ENCODE data around the gene LSR. TPM values are rescaled to one million over a fixed set of nuclear protein-coding genes. Genes with fewer than 3 reads are reported as not detected.

The LSR gene
- polyA plus RNA-seq, 1 donor (not counting 4 experiments of a cell fraction or from before 2014, with no cell fraction given): 51.3 TPM

GRCh38 chr19:35299523-35300338 lies 50.9 kb downstream of the LSR start:
- TF ChIP-seq CTCF (optimal IDR thresholded peaks at IDR 0.05 in 1 of 3, IDR thresholded peaks at IDR 0.05 in 1 of 3, conservative IDR thresholded peaks at IDR 0.05 in 1 of 3; ENCODE audit: extremely low read depth in 1 of 3, insufficient read depth in 2 of 3, low read length in 3 of 3) (no peak), EZH2 (IDR thresholded peaks at IDR 0.05; ENCODE audit: low read length) (no peak)
- no peaks in the 10 kb centered on the region for H3K79me2 ChIP-seq (ENCODE audit: control insufficient read depth, insufficient read depth, low read length)
- no peak overlapping the region for H3K4me3 ChIP-seq (ENCODE audit: control insufficient read depth in 2 of 3, extremely low read depth in 1 of 3, insufficient read depth in 2 of 3, low read depth in 1 of 3, low read length in 3 of 3)
- H3K36me3 ChIP-seq (ENCODE audit: control insufficient read depth in 2 of 2, extremely low read depth in 1 of 2, insufficient read depth in 2 of 2, low read length in 2 of 2): no peaks in the 10 kb centered on the region
- H3K4me1 ChIP-seq (ENCODE audit: control insufficient read depth, extremely low read depth, insufficient read depth, low read length): no peaks in the 10 kb centered on the region
- dilution Hi-C loops (cut with MboI; ENCODE audit: extremely low pct_ligation_motif_present, low sequenced_read_pairs): no loop called here
- no peak overlapping the region for H3K4me2 ChIP-seq (ENCODE audit: control insufficient read depth, extremely low read depth, insufficient read depth, low read depth, low read length)
- no peaks in the 10 kb centered on the region for H3K9me1 ChIP-seq (ENCODE audit: control insufficient read depth, extremely low read depth, insufficient read depth, low read length)
- no peaks in the 10 kb centered on the region for H3K9me3 ChIP-seq (ENCODE audit: control insufficient read depth, low read depth, low read length)
- H3K27me3 ChIP-seq (ENCODE audit: control insufficient read depth, extremely low read depth, insufficient read depth, low read length): peaks cover 11% of the 10 kb centered on the region
- no peaks in the 10 kb centered on the region for H4K20me1 ChIP-seq (ENCODE audit: control insufficient read depth, extremely low read depth, insufficient read depth, low read length)
- H3K9ac ChIP-seq (ENCODE audit: control insufficient read depth, extremely low read depth, insufficient read depth, low read length): no peak overlapping the region
- H3K27ac ChIP-seq (ENCODE audit: control insufficient read depth, insufficient read depth, low read length): no peak overlapping the region
- FAIRE-seq (no peak), DNase-seq (ENCODE audit: low read depth, low spot score) (no peak)
- H2AFZ ChIP-seq (ENCODE audit: control insufficient read depth, low read length): no peak overlapping the region

- Histone ChIP-seq H3K27me3 (ENCODE audit: control insufficient read depth, extremely low read depth, insufficient read depth, low read length) (peaks cover 10% of the 10 kb centered on the region), H3K9me3 (ENCODE audit: control insufficient read depth, low read depth, low read length) (no peaks in the 10 kb centered on the region), H3K27ac (ENCODE audit: control insufficient read depth, insufficient read depth, low read length) (no peak overlapping the region), H2AFZ (ENCODE audit: control insufficient read depth, low read length) (no peak overlapping the region), H3K9ac (ENCODE audit: control insufficient read depth, extremely low read depth, insufficient read depth, low read length) (no peak overlapping the region), H4K20me1 (ENCODE audit: control insufficient read depth, extremely low read depth, insufficient read depth, low read length) (no peaks in the 10 kb centered on the region), H3K36me3 (ENCODE audit: control insufficient read depth in 2 of 2, extremely low read depth in 1 of 2, insufficient read depth in 2 of 2, low read length in 2 of 2) (no peaks in the 10 kb centered on the region), H3K4me3 (ENCODE audit: control insufficient read depth in 2 of 3, extremely low read depth in 1 of 3, insufficient read depth in 2 of 3, low read depth in 1 of 3, low read length in 3 of 3) (no peak overlapping the region), H3K4me1 (ENCODE audit: control insufficient read depth, extremely low read depth, insufficient read depth, low read length) (no peaks in the 10 kb centered on the region), H3K9me1 (ENCODE audit: control insufficient read depth, extremely low read depth, insufficient read depth, low read length) (no peaks in the 10 kb centered on the region), H3K79me2 (ENCODE audit: control insufficient read depth, insufficient read depth, low read length) (no peaks in the 10 kb centered on the region), H3K4me2 (ENCODE audit: control insufficient read depth, extremely low read depth, insufficient read depth, low read depth, low read length) (no peak overlapping the region)
- FAIRE-seq (no peak), DNase-seq (ENCODE audit: low read depth, low spot score) (no peak)
- TF ChIP-seq EZH2 (IDR thresholded peaks at IDR 0.05; ENCODE audit: low read length) (no peak), CTCF (optimal IDR thresholded peaks at IDR 0.05 in 1 of 3, IDR thresholded peaks at IDR 0.05 in 1 of 3, conservative IDR thresholded peaks at IDR 0.05 in 1 of 3; ENCODE audit: extremely low read depth in 1 of 3, insufficient read depth in 2 of 3, low read length in 3 of 3) (no peak)
- dilution Hi-C loops (cut with MboI; ENCODE audit: extremely low pct_ligation_motif_present, low sequenced_read_pairs): no loop called here
Measured at GRCh38 chr19:35300339-35300649, 51.5 kb downstream of the LSR start.
